Omental fat pad (tissue), 4 donors: Measurements from ENCODE around the gene C10orf90. TPM values are rescaled to one million over a fixed set of nuclear protein-coding genes. Genes with fewer than 3 reads are reported as not detected.
A peak's percentile ranks its signal among the peaks of the same experiment; 100 is the strongest.
"Not testable (repeated sequence)": the region's sequence is repeated elsewhere in the genome, so short reads cannot be mapped to it uniquely, and the experiment has no call there.

Experiments used
- ATAC-seq: fragments of 150-250 bp; one replicate; pipeline ENCODE4 v1.9.1; 2016; ENCODE audit warnings: mild to moderate bottlenecking, moderate library complexity; ENCODE audit not compliant: low FRiP score
- DNase-seq: peaks from one replicate; pipeline ENCODE4 v3.0.0-alpha.2; 2019; ENCODE audit warnings: low spot score
- total RNA-seq, 4 donors: library from RNA; depleted of rRNA; stranded (reverse); fragments of >200 nt; gene quantifications; one replicate each; pipeline ENCODE4 v1.1.0, GENCODE V29; 2016
- TF ChIP-seq, protein P1 (sequence below), 3 donors: fragments of 450-650 bp; IDR thresholded peaks; one replicate each; pipeline ENCODE4 v1.5.1; 2016 to 2017; ENCODE audit warnings: antibody characterized with exemption in 3 of 3, mild to moderate bottlenecking in 3 of 3, moderate library complexity in 2 of 3

Gene C10orf90
- total RNA-seq, 4 donors from 2014 or later: 0.72 to 0.75 TPM; not detected in 2

DNA sequence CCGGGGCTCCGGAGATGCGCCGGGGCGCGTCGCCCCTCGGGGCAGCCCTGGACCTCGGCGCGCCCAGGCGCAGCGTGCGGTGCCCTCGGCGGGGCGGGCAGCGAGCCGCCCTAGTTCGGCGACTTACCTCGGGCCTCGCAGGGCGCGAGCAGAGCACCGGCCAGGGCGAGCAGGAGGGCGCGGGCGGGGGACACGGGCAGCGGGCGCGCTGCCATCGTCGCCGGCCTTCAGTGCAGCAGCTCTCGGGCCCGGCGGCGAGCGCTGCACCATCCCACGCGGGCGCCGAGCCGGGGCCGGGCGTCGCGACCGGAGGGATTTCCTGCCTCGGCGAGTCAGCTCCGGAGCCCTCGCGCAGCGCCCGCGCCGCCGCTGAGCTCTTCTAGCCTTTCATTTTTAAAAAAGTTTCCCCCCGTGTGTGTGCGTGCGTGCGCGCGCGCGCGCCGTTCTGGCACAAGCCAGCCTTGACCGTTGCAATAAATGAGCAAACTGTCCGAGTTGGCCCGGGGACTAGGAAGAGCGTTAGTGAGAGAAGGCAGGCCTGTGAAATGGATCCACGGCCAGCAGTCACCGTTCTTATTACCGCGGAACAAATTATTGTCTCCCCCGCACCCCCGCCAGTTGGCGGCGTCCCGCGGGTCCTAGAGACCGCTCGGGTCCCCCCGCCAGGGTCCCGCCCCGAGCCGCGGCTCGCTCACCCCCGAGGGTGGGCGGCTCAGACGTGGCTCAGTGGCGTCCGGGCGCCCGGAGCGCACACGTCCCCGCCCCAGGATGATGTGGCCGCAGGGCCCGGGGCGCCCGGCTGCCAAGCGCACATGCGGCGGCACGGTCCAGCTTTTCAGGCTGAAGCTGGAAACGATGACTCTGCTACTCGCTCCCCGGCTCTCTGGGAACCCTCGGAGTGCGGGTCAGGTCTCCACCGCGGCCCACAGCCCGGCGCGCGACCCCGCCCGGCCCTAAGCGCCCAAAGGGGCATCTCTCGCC, 282.3 kb downstream of the C10orf90 start, which contains the start of gene ADAM12:
TSS of gene ADAM12 (minus strand) at position 547 of the 981 bp plus-strand sequence. CDS start at position 215, 332 bp downstream.
- no peak for DNase-seq
- ATAC-seq: no peak
- TF ChIP-seq, protein P1, sequence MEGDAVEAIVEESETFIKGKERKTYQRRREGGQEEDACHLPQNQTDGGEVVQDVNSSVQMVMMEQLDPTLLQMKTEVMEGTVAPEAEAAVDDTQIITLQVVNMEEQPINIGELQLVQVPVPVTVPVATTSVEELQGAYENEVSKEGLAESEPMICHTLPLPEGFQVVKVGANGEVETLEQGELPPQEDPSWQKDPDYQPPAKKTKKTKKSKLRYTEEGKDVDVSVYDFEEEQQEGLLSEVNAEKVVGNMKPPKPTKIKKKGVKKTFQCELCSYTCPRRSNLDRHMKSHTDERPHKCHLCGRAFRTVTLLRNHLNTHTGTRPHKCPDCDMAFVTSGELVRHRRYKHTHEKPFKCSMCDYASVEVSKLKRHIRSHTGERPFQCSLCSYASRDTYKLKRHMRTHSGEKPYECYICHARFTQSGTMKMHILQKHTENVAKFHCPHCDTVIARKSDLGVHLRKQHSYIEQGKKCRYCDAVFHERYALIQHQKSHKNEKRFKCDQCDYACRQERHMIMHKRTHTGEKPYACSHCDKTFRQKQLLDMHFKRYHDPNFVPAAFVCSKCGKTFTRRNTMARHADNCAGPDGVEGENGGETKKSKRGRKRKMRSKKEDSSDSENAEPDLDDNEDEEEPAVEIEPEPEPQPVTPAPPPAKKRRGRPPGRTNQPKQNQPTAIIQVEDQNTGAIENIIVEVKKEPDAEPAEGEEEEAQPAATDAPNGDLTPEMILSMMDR (IDR thresholded peaks at IDR 0.05): no peak

DNA sequence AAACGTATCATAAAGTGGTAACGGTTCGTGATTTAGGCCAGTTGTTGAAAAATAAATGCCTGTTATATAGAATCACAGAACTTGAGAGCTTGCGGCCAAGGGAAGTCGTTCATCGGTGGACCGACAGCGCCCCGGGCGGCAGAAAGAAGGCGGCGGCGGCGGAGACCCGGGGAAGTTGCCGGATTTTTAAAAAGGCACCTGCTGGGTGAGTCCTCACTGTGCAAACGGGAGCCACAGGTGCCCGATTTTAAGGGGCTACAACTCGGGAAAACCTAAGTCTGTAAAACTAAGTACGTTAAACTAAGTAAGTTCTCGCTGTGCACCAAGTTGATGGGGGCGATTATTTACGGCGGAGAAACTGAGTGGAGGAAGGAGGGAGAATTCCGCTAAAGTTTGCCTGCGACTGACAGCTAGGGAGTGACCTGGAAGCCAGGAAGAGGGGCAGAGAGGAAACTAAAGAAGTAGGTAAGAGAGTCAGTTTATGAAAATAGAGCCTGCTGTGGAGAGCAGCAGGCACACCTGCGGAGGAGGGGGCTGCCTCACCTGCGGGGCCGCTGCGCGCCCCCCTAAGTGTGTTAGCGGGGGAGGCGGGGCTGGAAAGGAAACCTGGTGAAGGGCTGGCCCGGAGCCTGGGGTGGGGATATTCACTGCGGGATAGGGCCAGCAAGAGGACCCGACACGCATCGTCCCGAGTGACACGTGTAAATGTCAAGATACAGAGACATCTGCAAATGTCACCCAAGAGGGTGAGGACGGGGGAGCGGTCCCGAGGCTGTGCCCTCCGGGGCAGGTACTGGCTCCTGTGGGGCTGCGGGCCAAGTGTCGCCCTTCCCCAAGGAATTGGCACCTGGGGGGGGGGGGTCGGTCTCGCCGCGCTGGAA, 283.2 kb downstream of the C10orf90 start:
- DNase-seq (peak; percentile 42), ATAC-seq (peak; percentile 57)
- TF ChIP-seq, protein P1 (IDR thresholded peaks at IDR 0.05): peak in 1 of 3 donors; percentile 44

DNA sequence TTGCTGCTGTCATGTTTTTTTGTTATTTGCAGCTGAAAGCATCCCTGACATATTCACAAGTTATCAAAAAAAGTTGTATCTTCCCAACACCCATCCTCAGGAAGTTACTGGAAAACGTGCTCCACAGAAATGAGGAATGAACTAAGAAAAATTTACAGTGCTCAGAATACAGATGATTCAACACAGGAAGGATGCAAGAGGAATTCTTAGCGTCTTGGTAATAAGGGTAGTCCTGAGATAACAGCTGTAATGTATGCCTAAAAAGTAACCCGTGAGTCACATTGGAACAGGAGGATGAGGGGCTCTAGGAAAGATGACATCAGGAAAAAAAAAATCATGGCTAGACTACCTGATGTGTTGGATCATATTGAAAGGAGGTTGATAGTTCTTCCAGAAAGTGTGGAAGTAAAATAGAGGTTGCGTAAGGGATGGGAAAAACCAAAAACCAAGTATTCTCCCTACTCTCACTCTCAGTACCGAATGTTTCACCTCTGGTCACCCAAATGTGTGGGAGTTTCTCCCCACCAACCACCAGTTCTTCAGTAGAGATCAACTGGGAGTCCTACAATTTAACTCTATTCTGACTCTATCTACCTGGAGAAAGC, 286.1 kb downstream of the C10orf90 start:
- TF ChIP-seq, protein P1 (IDR thresholded peaks at IDR 0.05): no peak
- no peak for DNase-seq
- no peak for ATAC-seq

DNA sequence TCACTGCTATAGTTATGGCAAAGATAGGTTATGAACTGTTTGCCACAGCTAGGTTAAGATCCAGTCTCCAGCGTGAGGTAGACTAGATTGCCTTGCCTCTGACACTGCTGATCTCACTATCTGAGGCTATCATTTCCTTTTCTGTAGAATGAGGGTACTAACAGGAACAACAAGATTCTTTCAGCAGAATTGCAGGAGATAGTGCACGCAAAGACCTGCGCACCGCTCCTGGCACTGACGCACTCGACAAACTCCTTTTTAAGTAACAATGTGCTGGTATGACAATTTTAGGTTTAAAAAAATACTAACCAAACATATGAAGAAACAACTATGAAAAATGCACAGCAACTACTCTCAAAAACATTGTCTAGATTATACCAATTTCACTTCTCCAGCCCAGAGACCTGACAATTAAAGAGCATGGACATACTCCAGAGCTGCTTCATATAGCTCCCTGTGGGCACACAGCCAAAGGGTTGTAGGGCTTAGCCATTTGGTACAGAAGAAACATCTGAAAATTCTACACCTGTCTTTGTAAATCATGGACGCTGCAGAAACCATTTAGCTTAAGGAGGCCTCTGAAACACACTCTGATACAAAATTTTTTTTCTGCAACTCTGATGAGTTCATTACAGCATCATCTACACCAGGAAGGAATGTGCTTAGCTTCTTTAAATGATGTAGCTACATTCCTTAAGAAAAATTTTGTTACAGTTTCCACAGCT, 290.0 kb downstream of the C10orf90 start:
- TF ChIP-seq, protein P1 (IDR thresholded peaks at IDR 0.05): no peak
- ATAC-seq: no peak
- DNase-seq: no peak

DNA sequence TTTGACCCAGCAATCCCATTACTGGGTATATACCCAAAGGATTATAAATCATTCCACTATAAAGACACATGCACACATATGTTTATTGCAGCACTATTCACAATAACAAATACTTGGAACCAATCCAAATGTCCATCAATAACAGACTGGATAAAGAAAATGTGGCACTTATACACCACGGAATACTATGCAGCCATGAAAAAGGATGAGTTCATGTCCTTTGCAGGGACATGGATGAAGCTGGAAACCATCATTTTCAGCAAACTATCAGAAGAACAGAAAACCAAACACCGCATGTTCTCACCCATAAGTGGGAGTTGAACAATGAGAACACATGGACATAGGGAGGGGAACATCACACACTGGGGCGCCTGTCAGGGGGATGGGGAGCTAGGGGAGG, 291.3 kb downstream of the C10orf90 start:
- DNase-seq, ATAC-seq: not testable (repeated sequence)

DNA sequence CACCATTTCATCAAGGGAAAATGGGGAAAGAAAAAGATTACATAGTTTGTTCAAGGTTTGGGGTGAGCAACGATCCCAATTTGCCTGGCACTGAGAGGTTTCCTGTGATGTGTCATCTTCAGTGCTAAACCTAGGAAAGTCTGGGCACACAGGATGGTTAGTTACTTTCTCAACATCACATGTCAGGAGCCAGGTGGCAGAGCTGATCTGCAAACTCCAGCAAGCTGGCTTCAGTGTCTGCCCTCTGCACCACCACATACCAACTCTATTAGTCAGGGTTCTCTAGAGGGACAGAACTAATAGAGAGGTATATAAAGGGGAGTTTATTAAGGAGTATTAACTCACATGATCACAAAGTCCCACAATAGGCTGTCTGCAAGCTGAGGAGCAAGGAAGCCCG, 293.5 kb downstream of the C10orf90 start:
- TF ChIP-seq, protein P1 (IDR thresholded peaks at IDR 0.05): no peak
- ATAC-seq (no peak), DNase-seq (no peak)
